Activated T-cell treated with anti-CD3 and anti-CD28 coated beads for 1 hour (primary cell): ENCODE measurements around the gene TMEM123.

Source experiments
- DNase-seq: peaks from one replicate; pipeline ENCODE4 v3.0.0-alpha.2; 2020; ENCODE audit warnings: low read depth

TMEM123 gene

DNA sequence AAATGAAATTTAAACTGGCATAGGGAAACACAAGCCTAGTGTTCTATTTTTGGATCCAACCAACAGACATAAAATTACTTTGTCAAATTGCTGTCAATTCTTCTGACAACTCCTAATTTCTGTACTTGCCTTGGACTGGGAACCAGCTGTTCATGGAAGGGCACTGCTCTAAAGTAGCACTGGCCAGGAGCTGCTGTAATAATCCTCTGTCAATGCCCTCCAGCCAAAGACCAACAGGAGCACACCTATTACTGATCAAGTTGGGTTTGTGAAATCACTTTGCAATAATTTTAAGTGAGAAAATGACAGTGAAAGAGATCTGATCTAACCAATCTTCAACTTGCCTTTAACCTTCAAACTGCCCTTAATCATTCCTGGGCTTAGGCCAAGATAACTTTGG lies 18.9 kb upstream of the TMEM123 start:
- no peak for DNase-seq

GRCh38 chr11:102470251-102470650 lies 17.7 kb upstream of the TMEM123 start:
- peak; percentile 14 for DNase-seq

- no peak for DNase-seq
These were observed 16.7 kb upstream of the TMEM123 start for GRCh38 chr11:102469196-102469821.

DNA sequence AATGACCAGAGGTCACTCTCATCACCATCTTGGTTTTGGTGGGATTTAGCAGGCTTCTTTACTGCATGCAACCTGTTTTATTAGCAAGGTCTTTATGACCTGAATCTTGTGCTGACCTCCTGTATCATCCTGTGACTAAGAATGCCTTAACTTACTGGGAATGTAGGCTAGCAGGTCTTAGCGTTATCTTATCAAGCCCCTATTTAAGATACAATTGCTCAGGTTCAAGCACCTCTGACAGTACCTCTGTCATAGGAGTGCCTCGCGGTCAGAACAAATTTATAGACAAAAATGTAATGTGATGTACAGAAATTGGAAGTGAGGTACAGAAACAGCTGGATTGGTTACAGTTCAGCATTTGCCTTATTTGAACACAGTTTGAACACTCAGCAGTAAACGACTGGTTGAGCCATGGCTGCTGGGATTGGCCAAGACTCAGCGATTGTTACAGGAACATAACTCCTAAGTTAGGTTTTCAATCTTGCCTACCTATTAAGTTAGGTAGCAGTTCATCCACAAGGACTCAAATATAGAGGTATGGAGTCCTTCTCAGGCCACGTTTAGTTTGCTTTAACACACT lies 16.1 kb upstream of the TMEM123 start:
- no peak for DNase-seq

- no peak for DNase-seq
These were observed 15.5 kb upstream of the TMEM123 start for GRCh38 chr11:102467853-102468580.

- DNase-seq = no peak
These were observed 14.6 kb upstream of the TMEM123 start for GRCh38 chr11:102467080-102467708.

GRCh38 chr11:102465696-102466095 lies 13.1 kb upstream of the TMEM123 start:
- DNase-seq = no peak

GRCh38 chr11:102464859-102465500 lies 12.4 kb upstream of the TMEM123 start:
- DNase-seq = no peak

GRCh38 chr11:102464037-102464436 lies 11.5 kb upstream of the TMEM123 start:
- DNase-seq = no peak

GRCh38 chr11:102462610-102463009 lies 10.0 kb upstream of the TMEM123 start:
- no peak for DNase-seq

- DNase-seq = no peak
These were observed 6.8 kb upstream of the TMEM123 start for GRCh38 chr11:102459393-102459792.

- no peak for DNase-seq
These were observed 6.0 kb upstream of the TMEM123 start for GRCh38 chr11:102458548-102458947.

DNA sequence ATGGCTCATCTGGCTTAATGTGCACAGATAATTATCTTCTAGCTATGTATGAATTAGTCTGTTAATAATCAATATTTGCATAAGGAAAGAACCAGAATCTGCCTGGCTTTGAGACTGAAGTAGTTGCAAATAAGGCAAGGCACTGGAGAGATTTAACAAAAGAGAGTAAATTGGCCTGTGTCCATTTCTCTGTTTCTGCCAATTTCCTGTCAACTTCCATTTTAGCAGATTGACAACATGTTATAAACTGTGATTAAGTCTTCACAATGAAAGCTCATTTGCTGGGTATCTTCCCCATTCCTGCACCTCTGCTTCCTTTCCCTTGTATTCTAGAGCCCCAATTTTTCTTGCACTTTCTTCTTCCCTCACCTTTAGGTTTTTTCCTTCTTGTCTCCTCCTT lies 5.3 kb upstream of the TMEM123 start:
- no peak for DNase-seq

GRCh38 chr11:102457056-102457677 lies 4.6 kb upstream of the TMEM123 start:
- no peak for DNase-seq

DNA sequence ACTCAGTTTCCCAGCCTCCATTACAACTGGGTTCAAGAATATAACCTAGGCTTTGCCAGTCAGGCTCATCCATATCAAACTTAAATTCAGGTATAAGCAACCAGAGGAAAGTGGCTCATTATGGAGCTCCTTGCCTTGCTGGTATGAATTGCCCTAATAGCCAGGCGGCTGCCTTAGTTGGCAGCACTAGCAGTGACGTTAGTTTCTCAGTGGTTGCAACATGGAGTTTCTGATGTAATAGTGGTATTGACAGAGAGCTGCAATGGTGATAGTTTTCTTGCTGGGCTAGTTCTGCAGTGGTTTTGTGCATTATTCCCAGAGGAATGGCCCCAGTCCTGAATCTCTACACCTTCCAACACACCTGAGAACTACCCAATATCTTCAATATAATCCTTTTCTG lies 3.8 kb upstream of the TMEM123 start:
- no peak for DNase-seq

DNA sequence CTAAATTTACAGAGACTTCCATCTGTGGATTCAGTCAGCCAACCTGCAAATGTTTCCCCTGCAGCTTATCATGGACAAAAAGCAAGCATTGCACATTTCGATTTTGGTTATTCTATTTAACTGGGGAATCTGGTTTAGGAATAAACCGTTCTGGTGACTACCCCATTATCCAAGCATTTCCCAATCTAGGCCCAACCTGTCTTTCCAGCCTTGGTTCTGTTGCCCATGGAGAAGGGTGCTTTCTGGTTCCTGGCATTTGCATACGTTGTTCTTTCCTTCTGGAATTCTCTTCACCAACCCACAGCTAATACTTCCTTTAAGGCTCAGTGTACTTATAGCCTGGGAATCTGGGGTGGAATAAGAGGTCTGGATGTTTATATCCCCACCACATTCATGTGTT lies 1.4 kb upstream of the TMEM123 start:
- DNase-seq = no peak

- no peak for DNase-seq
These were observed 734 bp upstream of the TMEM123 start for GRCh38 chr11:102453302-102453695.

DNA sequence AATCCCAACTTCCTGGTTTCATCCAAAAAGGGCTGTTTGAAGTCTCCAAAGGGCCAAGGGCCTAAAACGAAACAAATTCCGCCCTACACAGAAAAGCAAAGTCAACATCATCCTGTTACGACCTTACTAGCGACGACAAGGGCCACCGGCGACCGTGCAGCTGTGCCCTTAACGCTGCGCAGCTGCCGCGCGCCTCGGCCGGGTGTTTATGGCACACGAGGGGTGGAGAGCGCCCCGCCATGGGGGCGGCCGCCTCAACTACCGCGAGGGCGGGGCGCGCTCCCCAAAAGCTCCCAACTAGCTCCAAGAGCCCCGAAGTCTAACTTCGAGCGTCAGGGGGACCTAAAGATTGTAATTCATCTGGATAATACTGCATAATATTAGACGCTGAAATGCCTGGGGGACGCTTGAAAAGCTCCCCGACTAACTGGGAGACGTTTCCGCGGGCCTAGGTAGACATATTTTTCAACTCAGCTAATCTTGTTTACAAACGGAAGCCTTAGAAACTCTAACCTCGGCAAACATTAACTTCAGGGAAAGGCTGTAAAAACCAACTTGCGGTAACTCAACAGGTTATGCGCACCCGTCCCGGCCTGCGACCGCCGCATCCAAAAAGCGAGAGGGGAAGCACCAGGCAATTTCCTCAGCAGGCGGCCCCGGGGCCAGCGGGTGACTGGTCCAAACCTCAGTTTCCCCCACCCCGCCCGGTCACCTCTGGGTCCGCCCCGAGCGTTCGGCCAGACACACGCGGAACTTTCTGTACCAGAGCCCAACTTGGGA lies 694 bp downstream of the TMEM123 start:
- DNase-seq = peak; percentile 70

DNA sequence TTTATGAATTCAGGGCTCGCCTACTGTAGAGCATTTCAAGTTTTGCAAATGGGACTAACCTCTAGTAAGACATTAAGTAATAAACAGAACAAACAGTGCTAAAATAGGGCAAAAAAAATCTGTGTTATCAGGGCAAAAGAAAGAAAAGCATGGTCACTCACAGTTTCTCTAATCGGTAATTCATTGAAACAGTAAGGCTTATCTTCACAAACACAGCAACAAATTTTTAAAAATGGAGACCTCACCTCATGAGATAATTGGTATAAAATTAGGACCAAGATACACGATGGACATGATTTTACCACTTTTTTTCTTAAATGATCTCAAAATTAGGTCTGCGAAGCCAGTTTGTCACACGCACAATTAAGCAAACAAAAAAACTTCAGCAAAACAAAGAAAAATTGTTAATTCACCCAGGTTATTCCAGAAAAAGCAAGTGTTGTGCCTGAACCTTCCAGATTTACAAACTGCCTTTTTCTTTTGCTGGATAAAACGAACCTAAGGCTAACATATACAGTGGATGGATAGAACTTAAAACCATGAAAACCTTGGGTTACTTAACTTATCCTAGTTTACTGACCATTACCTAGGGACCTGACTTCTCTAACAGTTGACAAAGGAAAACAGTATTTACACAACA lies 1.4 kb downstream of the TMEM123 start:
- DNase-seq = no peak

DNA sequence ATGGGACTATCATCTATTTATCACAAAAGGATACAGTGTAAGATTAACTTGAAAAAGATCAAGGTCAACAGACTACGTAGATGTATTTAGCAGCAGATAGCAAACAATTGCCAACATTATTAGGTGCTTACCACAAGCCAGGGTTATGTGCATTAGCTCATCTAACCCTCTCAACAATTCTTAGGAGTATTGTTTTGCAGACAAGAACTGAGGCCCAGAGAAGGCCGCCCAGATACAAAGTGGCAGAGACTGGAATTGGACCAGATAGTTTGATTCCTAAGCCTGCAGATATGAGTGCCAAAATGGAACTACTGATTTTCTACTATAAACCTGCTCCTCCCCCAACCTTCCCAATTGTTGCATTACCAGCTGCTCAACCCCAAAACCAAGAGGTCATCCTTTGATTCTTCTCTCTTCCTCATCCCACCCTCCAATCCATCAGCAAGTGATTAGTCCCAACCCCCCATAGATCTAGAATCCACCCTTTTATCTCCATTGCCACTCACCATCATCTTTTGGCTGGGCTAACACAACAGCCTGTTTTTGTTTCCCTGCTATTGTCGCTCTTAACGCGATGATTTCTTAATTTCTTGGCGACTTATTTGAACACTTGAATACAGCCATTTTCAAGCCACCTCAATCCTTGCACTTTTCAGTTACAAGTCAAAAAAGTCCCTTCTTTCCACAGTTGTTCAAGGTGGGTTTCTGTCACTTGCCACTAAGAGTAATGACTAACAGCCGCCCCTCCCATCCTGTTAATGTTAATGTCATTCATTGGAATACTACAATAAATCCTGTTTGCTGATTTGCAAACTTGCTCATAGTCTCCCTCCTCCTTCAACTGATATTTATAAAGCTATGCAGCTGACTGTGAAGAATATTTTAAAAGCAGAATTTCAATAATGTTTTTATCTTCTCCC lies 2.7 kb downstream of the TMEM123 start:
- DNase-seq = no peak
